ENCODE measurements around the gene CHRNG. TPM values are rescaled to one million over a fixed set of nuclear protein-coding genes. Genes with fewer than 3 reads are reported as not detected.

Gene CHRNG
- total and polyA plus RNA-seq, 2 experiments from 2014 or later: not detected

GRCh38 chr2:232586943-232587505, 47.5 kb downstream of the CHRNG start:
- TF ChIP-seq EZH2phosphoT487 (IDR thresholded peaks at IDR 0.05; ENCODE audit: unreplicated experiment) (no peak), REST (IDR thresholded peaks at IDR 0.05; ENCODE audit: unreplicated experiment) (no peak), EZH2 (IDR thresholded peaks at IDR 0.05; ENCODE audit: low read depth, unreplicated experiment) (no peak), POLR2AphosphoS5 (IDR thresholded peaks at IDR 0.05; ENCODE audit: low read depth) (no peak), CREB1 (CRISPR knock-in tag; IDR thresholded peaks at IDR 0.05; ENCODE audit: low read depth) (no peak), STAT1 (IDR thresholded peaks at IDR 0.05; ENCODE audit: unreplicated experiment) (no peak), ZNF331 (CRISPR knock-in tag; IDR thresholded peaks at IDR 0.05; ENCODE audit: low read depth) (no peak), ZNF114 (CRISPR knock-in tag; IDR thresholded peaks at IDR 0.05) (no peak)
- TF ChIP-seq, protein P1, sequence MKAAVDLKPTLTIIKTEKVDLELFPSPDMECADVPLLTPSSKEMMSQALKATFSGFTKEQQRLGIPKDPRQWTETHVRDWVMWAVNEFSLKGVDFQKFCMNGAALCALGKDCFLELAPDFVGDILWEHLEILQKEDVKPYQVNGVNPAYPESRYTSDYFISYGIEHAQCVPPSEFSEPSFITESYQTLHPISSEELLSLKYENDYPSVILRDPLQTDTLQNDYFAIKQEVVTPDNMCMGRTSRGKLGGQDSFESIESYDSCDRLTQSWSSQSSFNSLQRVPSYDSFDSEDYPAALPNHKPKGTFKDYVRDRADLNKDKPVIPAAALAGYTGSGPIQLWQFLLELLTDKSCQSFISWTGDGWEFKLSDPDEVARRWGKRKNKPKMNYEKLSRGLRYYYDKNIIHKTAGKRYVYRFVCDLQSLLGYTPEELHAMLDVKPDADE (IDR thresholded peaks at IDR 0.05): no peak
- TF ChIP-seq, protein P2, sequence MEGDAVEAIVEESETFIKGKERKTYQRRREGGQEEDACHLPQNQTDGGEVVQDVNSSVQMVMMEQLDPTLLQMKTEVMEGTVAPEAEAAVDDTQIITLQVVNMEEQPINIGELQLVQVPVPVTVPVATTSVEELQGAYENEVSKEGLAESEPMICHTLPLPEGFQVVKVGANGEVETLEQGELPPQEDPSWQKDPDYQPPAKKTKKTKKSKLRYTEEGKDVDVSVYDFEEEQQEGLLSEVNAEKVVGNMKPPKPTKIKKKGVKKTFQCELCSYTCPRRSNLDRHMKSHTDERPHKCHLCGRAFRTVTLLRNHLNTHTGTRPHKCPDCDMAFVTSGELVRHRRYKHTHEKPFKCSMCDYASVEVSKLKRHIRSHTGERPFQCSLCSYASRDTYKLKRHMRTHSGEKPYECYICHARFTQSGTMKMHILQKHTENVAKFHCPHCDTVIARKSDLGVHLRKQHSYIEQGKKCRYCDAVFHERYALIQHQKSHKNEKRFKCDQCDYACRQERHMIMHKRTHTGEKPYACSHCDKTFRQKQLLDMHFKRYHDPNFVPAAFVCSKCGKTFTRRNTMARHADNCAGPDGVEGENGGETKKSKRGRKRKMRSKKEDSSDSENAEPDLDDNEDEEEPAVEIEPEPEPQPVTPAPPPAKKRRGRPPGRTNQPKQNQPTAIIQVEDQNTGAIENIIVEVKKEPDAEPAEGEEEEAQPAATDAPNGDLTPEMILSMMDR (conservative IDR thresholded peaks at IDR 0.05; ENCODE audit: low read depth in 2 of 2): no peak
- H3K27me3 Mint-ChIP-seq (ENCODE audit: insufficient read depth, low read depth, poor library complexity): peaks cover 2% of the 10 kb centered on the region
- ATAC-seq: no peak

More at GRCh38 chr2:232586943-232587505, 47.5 kb downstream of the CHRNG start:
- DNase-seq (ENCODE audit: low spot score): no peak
- H3K4me3 ChIP-seq: no peak overlapping the region
- no peak overlapping the region for H2AFZ ChIP-seq
- peaks cover 3% of the 10 kb centered on the region; the same call in 1 of the 2 replicates for H4K20me1 ChIP-seq (replicated peaks; ENCODE audit: insufficient read depth)
- Mint-ChIP-seq H3K27ac (no peak overlapping the region), H3K4me3 (no peak overlapping the region), H3K4me1 (peaks cover 25% of the 10 kb centered on the region), H3K36me3 (ENCODE audit: low read depth) (peaks cover 15% of the 10 kb centered on the region), H3K9me3 (peaks cover 8% of the 10 kb centered on the region; the same call in 2 of the 3 replicates)
- no peaks in the 10 kb centered on the region for H3K79me2 ChIP-seq (replicated peaks; ENCODE audit: insufficient read depth)
- H3K36me3 ChIP-seq (ENCODE audit: insufficient read depth): no peaks in the 10 kb centered on the region
- H3F3A ChIP-seq (replicated peaks; ENCODE audit: low read depth): no peaks in the 10 kb centered on the region
- no peak overlapping the region for H3K4me2 ChIP-seq
- no peak overlapping the region for H3K27ac ChIP-seq (ENCODE audit: low read depth)
- H3K27me3 ChIP-seq (ENCODE audit: insufficient read depth): no peaks in the 10 kb centered on the region
- H3K4me1 ChIP-seq (ENCODE audit: insufficient read depth): peaks cover 8% of the 10 kb centered on the region
- H3K9me2 ChIP-seq (ENCODE audit: insufficient read depth): 0 out of 2 replicates have a peak, but pooled peaks cover 8% of the 10 kb centered on the region
